ENCODE data around the gene IGFL1.
"Not testable (repeated sequence)": the region's sequence is repeated elsewhere in the genome, so short reads cannot be mapped to it uniquely, and the experiment has no call there.

Gene IGFL1

DNA sequence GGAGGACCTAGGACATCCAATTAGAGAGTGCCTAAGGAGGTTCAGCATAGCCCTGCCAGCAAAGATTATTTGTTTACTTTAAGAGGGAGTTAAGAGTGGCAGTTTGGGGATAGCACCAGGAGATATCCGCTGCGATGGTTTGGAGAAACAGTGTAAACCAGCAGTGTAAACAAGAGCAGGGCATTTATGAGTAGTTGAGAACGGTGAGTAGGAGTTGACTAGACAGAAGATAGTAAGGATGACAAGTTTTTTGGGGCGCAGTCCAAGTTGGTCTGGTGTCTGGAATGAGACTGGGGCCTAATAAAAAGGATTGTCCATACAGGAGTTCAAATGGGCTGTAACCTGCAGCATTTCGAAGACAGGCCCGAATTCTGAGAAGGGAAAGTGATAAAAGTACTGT is 44.4 kb downstream of the IGFL1 start:
- DNase-seq = not testable (repeated sequence)

DNA sequence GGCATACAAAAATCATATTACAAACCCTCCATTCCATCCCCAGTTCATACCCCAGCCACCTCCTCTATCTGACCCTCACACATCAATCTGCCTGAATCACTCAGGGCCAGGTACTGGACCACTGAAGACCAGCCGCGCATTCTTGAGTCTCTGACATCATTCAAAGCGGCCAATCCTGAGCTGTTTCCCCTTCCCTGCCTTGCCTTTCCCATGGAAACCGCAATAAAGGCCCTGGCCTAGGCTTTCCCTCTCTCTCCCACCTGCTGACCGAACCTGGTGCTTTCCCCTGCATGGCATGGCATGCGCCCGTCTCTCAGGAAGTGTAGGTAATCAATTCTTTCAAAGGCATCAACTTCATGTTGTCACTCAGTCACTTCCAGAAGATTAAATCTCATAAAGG is 49.6 kb downstream of the IGFL1 start:
- DNase-seq = no peak
